Neuron (in vitro differentiated cells): ENCODE measurements around the gene CUX1.
"Not testable (repeated sequence)": the region's sequence is repeated elsewhere in the genome, so short reads cannot be mapped to it uniquely, and the experiment has no call there.

Experiments used
- H2AFZ ChIP-seq: one replicate; pipeline ENCODE4 v1.6.1; 2013; ENCODE audit warnings: low read depth, mild to moderate bottlenecking, inconsistent platforms, low read length, moderate library complexity
- H3K27me3 ChIP-seq: one replicate; pipeline ENCODE4 v1.6.1; 2013; ENCODE audit warnings: low read length; ENCODE audit not compliant: insufficient read depth
- H3K36me3 ChIP-seq: one replicate; pipeline ENCODE4 v1.6.1; 2013; ENCODE audit warnings: low read length; ENCODE audit not compliant: insufficient read depth
- H3K4me1 ChIP-seq: one replicate; pipeline ENCODE4 v1.6.1; 2013; ENCODE audit warnings: low read length; ENCODE audit not compliant: insufficient read depth
- H3K4me3 ChIP-seq: 2 replicates; pipeline ENCODE4 v1.5.1; 2013; ENCODE audit warnings: mild to moderate bottlenecking, low read length, moderate library complexity
- H3K9me3 ChIP-seq: one replicate; pipeline ENCODE4 v1.6.1; 2013; ENCODE audit warnings: low read length

Gene CUX1

DNA sequence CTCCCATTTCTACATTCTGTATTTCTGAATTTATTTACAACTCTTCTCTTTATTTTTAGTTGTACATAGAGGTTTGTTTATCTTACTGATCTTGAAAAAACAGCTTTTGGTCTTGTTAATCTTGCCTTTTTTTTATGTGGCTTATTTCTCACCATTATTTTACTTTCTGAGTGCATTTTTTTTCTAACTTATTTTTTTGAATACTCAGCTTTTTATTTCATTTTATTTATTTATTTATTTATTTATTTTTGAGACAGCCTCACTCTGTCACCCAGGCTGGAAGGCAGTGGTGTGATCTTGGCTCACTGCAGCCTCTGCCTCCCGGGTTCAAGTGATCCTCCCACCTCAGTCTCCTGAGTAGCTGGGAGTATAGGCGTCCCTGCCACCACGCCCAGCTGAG, 23.9 kb downstream of the CUX1 start:
- H2AFZ ChIP-seq: no peak overlapping the region
- no peaks in the 10 kb centered on the region for H3K36me3 ChIP-seq
- no peaks in the 10 kb centered on the region for H3K4me1 ChIP-seq
- no peak overlapping the region for H3K4me3 ChIP-seq
- H3K27me3 ChIP-seq: no peaks in the 10 kb centered on the region
- H3K9me3 ChIP-seq: peaks cover 3% of the 10 kb centered on the region

DNA sequence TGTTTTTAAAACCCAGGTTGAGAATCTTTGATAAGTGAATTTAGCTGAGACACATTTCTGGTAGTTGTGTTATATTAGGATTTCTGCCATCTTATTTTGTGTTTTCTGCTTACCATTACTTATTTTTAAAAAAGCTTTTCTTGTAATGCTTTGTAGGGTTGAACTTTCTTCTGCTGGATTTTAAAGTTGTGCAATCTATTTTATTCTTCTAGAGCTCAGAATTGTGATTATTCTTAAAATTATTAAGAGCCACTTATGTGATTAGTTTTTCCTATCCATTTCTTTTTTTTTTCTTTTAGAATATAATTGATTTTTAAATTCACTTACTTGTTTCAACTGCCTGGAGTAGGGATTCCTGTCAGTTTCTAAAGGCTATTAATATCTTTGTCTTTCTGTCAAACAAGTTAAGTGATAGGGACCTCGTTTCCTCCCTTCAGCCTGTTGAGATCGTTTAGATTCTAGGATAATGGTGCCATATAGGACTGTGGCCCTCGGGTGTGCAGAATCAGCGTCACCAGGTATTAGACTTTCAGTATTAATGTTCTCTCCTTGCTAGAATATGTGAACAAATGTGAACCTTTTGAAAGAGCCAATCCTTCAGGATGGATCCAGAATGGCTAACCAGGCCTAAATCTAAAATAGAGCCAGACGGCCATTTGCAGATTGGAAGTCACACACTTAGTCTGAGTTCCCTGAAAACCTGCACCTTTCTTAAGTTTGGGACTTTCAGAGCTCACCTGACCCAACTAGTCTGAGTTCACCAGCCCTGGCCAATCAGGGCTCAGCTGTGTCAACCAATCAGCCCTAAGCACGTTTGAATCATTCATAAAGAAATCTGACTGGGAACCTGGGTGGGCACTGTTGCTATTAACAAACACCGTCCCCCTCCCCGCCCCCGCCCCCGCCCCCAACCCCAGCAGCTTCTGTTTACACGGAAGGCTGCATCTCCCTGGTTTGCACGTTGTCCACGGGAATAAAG, 26.2 kb downstream of the CUX1 start:
- H3K9me3 ChIP-seq: peaks cover 6% of the 10 kb centered on the region
- no peak overlapping the region for H2AFZ ChIP-seq
- no peaks in the 10 kb centered on the region for H3K4me1 ChIP-seq
- no peaks in the 10 kb centered on the region for H3K36me3 ChIP-seq
- H3K4me3 ChIP-seq: no peak overlapping the region
- no peaks in the 10 kb centered on the region for H3K27me3 ChIP-seq

DNA sequence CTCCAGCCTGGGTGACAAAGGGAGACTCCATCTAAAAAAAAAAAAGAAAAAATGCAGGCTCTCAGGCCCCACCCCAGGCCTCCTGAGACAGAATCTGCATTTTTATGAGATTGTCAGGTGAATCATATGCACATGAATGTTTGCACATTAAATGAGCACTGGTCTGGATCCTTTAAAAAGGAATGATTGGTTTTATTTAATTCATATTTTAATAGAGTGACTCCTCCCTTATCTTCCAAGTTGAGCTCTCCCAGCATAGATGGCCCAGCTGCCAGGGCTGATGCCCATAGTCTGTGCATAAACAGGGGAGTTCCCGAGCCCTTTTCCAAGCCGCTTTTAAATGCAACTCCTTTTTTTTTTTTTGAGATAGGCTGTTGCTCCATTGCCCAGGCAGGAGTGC, 28.5 kb downstream of the CUX1 start:
- Histone ChIP-seq H3K4me3 (no peak overlapping the region), H3K36me3 (no peaks in the 10 kb centered on the region), H3K27me3 (no peaks in the 10 kb centered on the region), H3K4me1 (no peaks in the 10 kb centered on the region), H2AFZ (no peak overlapping the region), H3K9me3 (peaks cover 7% of the 10 kb centered on the region)

DNA sequence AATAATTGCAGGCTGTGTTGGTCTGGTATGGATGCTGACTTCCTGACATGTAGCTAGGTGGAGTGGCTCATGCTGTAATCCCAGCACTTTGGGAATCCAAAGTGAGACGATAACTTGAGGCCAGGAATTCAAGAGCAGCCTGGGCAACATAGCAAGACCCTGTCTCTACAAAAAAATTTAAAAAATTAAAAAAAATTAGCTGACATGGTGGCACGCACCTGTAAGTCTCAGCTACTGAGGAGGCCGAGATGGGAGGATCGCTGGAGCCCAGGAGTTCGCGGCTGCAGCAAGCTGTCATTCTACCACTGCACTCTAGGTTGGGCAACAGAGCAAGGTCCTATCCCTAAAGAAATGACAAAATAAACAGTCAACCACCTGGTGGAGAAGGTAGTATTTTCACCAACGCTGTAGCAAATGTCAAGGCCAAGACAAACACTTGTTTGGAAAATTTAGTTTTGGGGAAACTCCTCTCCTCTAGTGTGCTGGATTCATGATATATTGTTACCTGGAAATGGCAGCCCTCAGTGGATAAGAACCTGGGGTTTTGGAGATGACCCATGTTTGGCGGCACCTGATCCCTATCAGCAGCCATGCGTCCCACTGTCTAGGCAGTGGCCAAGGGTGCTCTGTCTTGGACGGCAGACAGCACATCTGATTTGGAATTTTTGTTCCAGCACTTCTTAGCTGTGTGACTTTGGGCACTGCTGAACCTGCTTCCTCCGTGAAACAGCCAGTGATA, 29.5 kb downstream of the CUX1 start:
- Histone ChIP-seq H3K36me3 (no peaks in the 10 kb centered on the region), H3K4me1 (no peaks in the 10 kb centered on the region), H2AFZ (no peak overlapping the region), H3K4me3 (no peak overlapping the region), H3K27me3 (no peaks in the 10 kb centered on the region), H3K9me3 (peaks cover 7% of the 10 kb centered on the region)

DNA sequence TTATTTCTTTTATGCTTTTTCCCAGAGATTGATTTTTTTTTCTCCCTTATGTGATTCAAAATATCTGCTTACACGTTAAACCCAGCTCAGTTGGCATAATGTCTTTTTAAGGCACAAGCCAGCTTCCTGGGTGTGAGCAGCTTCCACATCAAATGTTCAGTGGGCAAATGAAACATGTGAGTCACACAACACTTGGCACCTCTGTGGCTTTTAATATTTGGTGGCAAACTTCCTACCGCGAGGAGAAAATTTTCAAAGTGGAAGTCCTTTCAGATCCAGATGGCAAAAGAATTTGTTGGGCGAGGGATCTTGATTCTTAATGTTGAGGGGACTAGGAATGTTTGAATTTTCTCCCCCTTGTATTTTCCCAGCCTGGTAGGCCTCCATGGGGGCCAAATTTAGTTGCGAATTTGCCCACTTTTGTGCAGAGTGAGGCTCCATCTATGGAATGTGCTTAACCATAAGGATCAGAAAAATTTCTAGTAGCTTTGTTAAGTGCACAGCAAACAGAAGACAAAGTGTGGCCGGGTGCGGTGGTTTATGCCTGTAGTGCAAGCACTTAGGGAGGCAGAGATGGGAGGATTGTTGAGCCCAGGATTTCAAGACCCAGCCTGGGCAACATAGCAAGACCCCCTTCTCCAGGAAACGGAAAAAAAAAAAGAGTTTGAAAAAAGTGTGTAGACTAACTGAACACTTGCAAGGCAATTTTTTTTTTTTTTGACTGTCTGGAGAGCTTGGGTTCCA, 31.0 kb downstream of the CUX1 start:
- no peaks in the 10 kb centered on the region for H3K4me1 ChIP-seq
- no peak overlapping the region for H3K4me3 ChIP-seq
- no peaks in the 10 kb centered on the region for H3K27me3 ChIP-seq
- peaks cover 3% of the 10 kb centered on the region for H3K9me3 ChIP-seq
- no peaks in the 10 kb centered on the region for H3K36me3 ChIP-seq
- no peak overlapping the region for H2AFZ ChIP-seq

DNA sequence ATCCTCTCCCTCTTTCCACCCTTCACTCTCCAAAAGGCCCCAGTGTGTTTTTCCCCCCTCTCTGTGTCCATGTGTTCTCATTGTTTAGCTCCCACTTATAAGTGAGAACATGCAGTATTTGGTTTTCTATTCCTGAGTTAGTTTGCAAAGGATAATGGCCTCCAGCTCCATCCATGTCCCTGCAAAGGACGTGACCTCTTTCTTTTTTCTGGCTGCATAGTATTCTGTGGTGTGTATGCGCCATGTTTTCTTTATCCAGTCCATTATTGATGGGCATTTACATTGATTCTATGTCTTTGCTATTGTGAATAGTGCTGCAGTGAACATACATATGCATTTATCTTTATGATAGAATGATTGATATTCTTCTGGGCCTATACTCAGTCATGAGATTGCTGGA, 31.9 kb downstream of the CUX1 start:
- not testable (repeated sequence) for H3K4me3 ChIP-seq, H3K9me3 ChIP-seq

DNA sequence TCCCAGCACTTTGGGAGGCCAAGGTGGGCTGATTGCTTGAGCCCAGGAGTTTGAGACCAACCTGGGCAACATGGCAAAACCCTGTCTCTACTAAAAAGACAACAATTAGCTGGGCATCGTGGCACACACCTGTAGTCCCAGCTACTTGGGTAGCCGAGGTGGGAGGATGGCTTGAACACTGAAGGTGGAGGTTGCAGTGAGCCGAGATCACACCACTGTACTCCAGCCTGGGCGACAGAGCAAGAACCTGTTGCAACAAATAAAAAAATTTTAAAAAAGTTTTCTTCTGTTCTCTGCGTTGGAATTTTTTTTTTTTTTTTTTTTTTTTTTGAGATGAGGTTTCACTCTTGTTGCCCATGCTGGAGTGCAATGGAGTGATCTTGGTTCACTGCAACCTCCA, 34.9 kb downstream of the CUX1 start:
- H3K27me3 ChIP-seq, H3K4me3 ChIP-seq, H2AFZ ChIP-seq, H3K4me1 ChIP-seq, H3K9me3 ChIP-seq, H3K36me3 ChIP-seq: not testable (repeated sequence)

More for the DNA sequence above, 31.9 kb downstream of the CUX1 start:
- not testable (repeated sequence) for H3K27me3 ChIP-seq, H2AFZ ChIP-seq, H3K36me3 ChIP-seq, H3K4me1 ChIP-seq

DNA sequence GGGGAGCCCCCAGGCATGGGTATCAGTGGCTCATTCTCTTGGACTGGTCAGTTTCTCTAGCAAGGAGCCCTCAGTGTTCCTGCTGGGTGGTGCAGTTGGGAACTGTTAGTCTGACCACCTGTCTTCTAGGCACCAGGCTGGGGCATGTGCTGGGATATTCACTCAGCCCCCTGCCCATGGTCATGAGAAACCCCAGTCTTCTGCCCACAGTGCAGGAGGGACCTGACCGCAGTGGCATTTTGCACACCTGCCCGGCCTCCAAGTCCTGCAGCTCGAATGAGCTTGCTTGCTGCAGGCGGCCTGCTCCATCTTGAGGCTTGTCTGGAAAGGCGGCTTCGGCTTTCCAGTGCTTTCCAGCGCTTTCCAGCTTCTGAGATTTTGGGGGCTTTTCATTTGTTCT, 36.3 kb downstream of the CUX1 start:
- no peaks in the 10 kb centered on the region for H3K36me3 ChIP-seq

DNA sequence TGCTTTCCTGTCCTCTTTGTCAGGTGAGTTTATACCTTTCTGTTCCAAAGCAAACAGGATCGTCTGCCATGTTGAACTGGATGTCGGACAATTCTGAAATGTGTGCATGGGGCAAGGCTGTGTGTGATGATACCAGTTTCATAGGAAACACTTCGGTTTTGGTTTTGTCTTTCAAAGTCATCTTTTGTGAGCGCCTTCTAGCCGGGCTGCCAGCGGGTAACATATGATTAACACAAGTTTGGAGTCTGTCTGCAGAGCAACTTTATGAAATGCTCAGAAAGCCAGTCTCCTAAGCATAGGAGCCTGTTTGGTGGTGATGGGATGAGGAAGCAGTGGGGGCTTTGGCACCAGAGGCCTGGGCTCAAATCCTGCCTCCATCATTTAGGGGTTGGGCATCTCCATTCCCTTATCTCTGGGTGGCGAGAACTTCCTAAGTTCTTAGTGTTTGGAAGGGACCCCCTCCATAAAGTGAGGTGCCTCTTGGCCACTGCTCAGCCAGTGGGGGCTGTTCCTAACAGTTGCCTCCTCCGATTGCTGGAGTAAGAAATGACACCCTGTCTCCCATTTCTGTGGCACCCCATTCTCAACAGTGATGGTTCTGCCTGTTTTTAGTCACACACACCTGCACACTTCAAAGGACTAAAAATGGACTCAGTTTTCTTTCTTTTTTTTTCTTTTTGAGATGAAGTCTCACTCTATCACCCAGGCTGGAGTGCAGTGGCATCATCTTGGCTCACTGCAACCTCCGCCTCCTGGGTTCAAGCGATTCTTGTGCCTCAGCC, 36.8 kb downstream of the CUX1 start:
- Histone ChIP-seq H3K27me3 (no peaks in the 10 kb centered on the region), H3K4me1 (no peaks in the 10 kb centered on the region), H3K36me3 (no peaks in the 10 kb centered on the region), H3K9me3 (peaks cover 2% of the 10 kb centered on the region), H2AFZ (no peak overlapping the region), H3K4me3 (no peak overlapping the region)

More for the DNA sequence above, 36.3 kb downstream of the CUX1 start:
- Histone ChIP-seq H2AFZ (no peak overlapping the region), H3K27me3 (no peaks in the 10 kb centered on the region), H3K4me1 (no peaks in the 10 kb centered on the region), H3K4me3 (no peak overlapping the region), H3K9me3 (peaks cover 2% of the 10 kb centered on the region)

DNA sequence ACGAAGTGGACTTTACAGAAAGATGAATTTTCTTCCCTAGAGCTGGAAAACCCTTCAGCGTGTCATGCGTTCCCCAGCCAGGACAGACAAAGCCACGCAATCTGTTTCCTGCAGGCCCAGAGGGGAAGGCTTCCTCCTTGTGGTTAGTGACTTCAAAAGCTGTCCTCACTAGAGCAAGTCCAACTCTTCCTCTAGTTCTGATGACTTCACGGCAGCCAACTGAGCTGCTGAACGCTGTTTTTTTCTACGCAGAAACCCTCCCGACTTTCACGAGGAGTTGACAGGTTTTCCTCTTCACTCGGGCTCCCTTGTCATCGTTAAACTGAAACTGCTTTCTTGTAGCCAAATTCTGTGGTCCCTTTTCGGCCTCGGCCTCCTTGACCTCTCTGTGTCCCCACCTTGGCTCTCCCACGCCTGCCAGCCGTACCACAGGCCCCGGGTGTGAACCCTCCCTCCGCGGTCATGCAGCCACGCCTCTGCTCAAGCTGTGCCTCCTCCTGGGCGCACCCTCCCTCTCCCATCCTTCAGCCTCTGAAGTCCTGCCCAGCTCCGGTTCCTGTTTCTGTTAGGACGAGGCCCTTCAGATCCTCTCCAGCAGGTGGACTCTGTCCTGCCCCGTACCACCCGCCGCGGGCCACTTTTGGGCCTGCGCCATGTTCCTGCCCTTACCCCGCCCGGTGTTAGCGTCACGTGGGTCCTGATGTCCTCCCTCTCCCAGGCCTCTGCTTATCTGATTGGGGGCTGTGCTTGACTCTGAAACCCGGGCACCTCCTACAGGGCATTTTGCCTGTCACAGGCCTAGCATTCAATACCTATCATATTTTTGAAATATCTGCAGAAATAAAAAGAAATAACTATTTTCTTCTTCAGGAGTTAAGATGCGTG, 39.3 kb downstream of the CUX1 start:
- no peaks in the 10 kb centered on the region for H3K36me3 ChIP-seq
- H3K4me3 ChIP-seq: no peak overlapping the region

DNA sequence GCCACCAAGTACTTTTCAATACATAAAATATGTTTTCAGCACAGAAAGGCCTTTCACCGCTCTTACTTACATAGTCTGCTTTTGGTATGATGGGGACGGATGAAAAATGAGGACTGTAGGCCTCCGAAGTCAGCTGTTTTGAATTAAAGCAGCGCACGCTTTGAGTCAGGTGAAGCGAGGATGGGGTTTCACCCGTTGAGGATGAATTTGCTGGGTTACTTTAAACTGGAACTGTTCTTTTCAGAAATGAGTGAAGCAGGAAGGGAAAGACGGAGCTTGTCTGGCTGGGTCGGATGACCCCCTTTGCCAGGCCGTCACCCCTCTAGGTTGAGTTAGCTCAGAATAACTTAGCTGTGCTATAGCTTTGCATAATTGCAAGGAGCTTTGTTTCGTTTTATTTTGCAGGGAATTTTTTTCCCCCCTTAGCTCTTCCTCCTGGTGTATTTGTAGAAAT, 40.0 kb downstream of the CUX1 start:
- Histone ChIP-seq H3K4me3 (no peak overlapping the region), H3K27me3 (no peaks in the 10 kb centered on the region), H3K4me1 (peaks cover 2% of the 10 kb centered on the region), H2AFZ (no peak overlapping the region), H3K36me3 (no peaks in the 10 kb centered on the region), H3K9me3 (peaks cover 2% of the 10 kb centered on the region)

More for the DNA sequence above, 39.3 kb downstream of the CUX1 start:
- Histone ChIP-seq H2AFZ (no peak overlapping the region), H3K27me3 (no peaks in the 10 kb centered on the region), H3K9me3 (peaks cover 2% of the 10 kb centered on the region), H3K4me1 (no peaks in the 10 kb centered on the region)
